ENCODE data around the gene VWA1.
"Not testable (repeated sequence)": the region's sequence is repeated elsewhere in the genome, so short reads cannot be mapped to it uniquely, and the experiment has no call there.

VWA1 gene

DNA sequence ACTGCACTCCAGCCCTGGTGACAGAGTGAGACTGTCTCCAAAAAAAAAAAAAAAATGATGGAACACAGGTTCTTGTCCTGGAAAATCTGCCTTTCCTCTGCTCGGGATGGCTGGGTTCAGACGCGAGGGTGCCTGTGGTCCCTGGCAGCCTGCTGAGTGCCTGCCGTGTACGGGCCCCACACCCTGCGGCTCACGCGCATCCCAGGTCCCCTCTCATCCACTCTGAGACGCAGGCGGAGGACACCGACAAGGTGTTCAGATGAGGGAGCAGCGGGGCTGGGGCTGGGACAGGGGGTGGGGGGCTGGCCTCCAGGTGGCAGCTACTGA is 10.1 kb upstream of the VWA1 start:
- no peak for DNase-seq

DNA sequence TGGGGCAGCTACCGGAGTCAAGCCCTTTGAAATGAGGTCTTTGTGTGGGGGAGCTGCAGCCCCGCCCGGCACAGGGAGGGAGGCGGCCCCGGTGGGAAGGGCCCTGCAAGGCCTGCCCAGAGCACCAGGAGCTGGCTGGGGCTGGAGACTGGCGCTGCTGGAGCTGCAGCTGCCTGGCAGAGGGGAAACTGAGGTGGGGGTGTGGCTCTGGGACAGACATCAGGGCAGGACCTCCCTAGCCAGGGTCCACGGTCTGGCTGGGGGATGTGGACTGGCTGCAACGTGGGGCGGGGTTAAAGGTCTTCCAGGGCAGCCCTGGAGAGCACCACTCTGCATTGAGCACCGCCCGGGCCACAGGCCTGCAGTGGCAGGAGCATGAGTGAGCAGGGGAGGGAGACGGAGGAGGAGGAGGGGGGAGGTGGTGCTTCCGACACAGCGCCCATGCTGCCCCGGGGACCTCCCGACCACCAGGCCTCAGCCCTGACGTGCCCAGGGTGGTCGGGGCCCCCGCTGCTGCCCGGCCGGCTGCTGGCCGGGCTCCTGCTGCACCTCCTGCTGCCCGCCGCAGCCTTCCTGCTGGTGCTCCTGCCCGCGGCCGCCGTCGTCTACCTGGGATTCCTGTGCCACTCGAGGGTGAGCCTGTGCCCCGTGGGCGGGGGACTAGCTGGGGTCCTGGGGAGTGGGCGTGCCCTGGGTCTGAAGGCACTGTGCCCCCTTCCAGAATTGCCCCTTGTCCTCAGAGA is 9.6 kb upstream of the VWA1 start:
- no peak for DNase-seq

DNA sequence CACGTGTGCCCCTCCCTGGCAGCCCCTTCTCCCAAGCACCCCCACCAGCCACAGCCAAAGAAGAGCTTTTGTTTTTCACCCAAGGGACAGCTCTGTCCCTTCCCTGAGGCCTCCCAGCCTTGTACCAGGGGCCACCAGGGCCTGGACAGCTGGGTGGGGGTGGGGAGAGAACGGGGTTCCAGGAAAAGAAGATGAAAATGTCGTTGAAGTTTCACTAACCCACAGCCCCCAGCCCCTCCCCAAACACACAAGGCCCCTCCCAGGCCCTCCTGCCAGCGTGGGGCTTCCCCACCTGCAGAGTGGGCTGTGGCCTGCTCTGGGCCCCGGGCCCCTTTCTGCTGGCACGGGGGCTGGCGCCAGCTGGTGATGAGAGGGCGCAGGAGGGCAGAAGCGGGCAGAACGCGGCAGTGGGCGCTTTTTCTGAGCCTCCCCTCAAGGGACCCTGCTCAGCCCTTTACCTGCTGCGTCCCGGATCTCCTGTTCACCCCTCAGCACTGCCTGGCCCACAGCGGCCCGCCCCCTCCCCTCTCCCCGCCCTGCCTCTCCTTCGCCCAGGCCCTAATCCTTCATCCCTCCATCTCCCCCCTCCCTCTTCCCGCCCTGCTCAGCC is 8.9 kb upstream of the VWA1 start:
- no peak for DNase-seq

DNA sequence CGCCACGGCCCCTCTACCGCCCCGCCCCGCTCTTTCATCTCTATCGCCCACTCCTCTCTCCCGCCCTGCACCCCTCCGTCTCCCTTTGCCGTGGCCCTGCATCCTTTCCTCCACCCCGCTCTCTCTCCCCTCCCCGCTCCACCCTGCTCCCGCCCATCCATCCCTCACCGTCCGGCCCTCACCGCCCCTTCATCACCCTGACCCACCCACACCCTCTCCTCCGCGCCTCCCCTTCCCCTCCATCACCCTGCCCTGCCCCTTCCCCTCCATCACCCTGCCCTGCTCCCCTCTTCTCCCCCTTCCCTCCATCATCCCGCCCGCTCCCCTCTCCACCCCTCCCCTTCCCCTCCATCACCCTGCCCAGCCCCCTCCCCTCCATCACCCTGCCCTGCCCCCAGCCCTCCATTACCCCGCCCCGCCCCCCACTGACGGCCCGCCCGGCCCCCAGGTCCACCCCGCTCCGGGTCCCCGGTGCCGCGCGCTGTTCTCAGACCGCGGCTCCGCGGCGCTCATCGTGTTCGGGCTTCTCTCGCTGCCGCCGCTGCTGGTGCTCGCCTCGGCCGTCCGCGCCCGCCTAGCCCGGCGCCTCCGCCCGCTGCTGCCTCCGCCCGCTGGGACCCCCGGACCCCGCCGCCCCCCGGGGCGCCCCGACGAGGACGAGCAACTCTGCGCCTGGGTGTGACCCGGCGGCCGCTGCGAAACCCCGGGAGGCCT is 8.2 kb upstream of the VWA1 start:
- DNase-seq = no peak

DNA sequence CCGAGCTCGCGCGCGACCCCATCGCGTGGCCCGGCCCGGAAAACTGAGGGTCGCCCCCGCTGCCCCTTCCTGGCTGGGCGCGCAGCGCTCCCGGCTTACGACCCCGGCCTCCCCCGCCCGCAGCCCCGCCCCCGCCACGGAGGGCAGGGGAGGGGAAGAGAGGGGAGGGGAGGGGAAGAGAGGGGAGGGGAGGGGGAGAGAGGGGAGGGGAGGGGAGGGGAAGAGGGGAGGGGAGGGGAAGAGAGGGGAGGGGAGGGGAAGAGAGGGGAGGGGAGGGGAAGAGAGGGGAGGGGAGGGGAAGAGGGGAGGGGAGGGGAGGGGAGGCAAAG is 7.7 kb upstream of the VWA1 start:
- DNase-seq = no peak

DNA sequence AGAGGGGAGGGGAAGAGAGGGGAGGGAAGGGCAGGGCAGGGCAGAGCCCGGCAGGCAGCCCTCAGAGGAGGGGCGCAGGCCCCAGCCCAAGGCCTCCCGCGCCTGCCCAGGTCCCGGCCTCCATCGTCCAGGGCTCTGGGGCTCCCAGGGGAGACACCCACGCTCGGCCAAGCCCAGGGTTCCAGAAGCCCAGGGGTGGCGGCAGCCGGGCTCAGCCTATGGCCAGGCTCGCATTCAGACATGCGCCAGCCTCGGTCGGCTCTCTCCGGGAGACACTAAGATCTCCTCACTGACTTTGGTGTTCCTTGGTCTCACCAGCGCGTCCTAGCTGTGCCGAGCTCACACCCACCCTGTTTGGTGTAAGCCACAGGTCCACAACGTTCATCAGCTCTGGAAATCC is 7.3 kb upstream of the VWA1 start:
- DNase-seq = no peak

DNA sequence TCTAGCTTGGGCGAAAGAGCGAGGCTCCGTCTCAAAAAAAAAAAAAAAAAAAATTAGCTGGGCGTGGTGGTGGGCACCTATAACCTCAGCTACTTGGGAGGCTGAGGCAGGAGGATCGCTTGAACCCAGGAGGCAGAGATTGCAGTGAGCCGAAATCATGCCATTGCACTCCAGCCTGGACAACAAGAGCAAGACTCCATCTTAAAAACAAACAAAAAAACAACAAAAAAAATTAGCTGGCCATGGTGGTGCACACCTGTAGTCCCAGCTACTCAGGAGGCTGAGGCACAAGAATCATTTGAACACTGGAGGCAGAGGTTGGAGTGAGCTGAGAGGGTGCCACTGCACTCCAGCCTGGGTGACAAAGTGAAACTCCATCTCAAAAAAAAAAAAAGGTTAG is 6.5 kb upstream of the VWA1 start:
- not testable (repeated sequence) for DNase-seq

DNA sequence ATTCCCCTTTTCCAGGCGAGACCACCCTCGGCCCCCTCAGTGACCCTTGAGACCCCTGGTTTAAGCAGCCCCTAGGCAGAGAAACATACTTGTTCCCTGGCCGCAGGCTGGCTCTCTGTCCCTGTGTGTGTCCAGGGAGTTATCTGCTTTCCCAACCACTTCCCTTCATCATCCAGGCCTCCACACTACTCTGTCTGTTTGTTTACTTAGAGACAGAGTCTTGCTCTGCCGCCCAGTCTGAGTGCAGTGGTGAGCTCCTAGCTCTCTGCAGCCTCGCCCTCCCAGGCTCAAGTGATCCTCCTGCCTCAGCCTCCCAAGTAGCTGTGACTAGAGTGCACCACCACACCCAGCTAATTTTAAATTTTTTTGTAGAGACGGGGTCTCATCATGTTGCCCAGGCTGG is 5.8 kb upstream of the VWA1 start:
- DNase-seq = no peak

DNA sequence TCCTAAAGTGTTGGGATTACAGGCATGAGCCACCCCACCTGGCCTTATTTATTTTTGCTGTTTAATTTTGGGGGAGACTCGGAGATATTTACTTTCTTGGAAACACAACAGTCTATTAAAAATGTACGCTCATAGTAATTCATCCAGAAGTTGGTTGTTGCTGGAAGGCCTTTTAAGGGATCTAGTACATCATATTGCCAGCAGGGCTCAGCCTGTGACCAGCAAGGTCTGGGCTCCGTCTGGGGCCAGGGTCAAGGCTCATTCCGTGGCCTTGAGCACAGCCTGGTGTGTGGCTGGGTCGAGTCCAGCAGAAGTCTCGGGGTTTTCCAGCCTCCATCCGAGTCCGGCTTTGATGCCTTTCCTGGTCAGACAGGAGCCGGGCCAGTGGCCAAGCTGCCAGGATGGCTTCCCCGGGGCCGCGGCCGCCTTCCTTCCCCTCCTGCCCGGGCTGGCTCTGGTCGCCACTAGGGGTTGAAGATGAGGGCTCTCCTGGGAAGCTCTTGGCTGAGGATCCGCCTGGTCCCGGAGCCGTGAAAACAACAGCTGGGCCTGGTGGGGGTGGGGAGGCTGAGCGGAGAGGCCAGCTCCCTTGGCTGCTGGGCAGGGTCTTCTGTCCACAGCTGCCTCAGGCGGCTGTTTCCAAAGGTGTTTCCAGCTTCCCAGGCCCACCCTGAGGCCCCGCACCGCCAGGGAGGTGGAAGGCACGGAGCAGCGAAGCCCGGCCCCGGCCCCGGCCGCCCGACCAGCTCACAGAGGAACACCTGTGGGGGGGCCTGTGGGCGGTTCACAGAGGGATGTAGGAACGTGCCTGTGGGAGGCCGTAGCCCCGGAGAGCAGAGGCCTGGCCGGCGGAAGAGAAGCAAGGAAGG is 5.1 kb upstream of the VWA1 start:
- DNase-seq = no peak

DNA sequence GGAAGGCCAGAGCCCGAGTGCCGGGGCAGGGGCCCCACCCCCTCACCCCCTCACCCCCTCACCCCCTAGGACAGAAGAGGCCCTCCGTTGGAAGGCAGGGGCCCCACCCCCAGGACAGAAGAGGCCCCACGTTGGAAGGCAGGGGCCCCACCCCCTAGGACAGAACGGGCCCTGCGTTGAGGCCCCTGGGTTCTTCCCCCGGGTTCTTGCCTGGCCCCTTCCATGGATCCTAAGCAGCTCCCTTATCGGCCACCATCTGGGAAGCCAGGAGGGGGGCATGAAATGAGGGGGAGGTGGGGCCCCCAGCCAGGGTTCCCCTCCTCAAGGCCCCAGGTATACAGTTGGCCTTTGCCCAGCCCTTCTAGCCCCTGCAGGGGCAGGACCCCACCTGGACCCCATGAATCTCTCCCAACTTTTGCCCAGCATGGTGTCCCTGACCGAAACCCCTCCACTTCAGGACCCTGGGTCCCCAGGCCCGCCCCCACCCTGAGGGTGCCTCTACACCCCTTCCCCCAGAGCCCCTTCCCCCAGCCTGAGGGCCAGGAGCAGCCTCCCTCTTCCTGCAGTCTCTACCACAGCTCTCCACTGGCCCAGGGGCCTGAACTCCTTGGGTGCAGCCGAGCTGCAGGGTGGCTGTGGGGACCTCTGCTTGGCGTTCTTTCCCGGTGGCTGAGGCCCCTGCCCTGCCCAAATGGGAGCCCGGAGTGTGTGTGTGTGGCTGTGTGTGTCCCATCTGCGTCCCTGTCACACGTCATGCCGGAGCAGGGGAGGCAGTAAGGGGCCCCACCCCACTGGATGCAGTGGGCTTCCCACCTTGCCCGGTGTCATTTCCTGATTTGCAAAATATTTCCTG is 4.3 kb upstream of the VWA1 start:
- DNase-seq = no peak

DNA sequence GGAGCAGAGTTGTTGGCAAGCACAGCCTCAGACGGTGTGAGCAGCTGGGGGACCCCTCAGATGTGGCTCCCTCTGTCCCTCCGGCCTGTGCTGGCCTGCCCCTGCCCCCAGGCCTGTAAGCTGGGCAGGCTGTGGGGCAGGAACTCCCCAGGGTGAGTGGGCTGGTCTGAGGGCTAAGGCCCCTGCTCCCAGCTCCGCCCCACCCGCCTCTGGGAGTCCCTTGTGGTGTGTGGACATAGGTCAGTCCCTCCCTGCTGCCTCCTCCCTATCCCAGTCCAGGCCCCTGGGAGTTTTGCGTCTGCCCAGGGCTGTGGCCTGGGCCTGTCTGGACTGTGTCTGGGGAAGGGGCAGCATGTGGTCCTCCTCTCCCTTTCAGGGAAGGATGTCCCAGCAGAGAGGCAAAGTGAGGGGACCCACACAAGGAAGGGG is 3.6 kb upstream of the VWA1 start:
- DNase-seq = no peak

DNA sequence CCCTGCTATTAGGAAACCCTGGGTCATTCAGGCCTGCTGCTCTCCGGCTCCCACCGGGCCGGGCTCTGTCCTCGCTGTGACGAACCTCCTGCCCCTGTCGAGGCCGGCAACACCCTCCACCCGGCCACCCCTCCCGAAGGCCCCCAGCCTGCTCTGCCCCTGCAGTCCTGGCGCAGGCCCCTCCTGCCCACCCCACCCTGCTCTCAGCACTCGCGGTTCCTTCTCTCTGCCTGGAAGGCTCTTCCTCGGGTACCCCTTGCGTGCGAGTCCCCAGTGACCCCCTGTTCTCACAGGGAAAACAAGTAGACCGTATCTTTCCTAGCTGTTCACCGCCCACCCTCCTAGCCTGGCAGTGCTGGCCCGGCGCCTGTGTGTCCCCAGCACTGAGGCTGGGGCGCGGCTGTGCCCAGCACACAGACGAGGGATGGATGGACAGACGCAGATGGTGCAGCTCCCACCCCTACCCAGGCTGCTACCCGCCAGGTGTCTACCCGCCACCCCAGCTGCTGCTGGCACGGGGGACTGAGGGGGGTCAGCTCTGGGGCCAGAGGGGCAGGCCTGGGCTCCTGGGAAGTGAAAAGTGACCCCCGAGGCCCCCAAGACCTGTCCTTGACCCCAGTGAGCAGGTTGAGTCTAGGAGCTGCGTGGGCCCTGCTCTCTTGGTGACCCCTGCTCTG is 3.1 kb upstream of the VWA1 start:
- DNase-seq = no peak

DNA sequence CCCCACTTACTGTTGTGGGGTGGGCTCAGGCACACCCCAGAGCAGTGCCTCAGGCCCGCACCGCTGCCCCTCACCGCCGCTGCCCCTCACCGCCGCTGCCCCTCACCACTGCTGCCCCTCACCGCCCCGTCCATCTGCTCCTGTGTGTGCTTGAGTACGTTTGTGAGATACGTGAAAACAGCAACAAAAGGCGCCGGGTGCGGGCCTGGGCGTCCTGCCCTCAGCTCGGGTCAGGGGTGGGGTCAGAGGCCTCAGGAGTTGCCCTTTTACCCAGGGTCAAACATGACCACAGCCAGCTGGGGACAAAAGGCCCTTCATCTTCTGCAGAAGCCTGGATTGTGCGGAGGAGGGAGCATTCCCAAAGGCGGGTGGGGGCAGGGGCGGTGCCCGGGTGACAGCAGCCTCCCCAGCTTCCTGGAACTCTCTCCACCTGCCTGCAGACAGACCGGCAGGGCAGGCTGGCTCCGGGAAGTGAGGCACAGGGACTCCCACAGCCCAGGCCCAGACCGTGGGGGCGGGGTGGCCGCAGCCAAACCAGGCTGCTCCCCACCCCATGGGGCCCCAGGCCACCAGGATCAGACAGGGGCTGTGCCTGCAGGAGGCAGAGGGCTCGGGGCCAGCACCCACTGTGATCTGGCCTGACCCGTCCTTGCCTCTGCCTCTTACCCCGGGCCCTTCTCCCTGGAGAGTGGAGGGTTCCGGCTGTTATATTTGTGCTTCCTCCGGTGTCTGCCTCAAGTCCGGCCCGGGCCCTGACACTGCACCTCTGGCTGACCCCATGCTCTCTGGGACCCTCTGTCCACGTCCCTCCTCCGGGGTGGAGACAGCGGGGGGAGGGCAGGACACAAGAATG is 2.3 kb upstream of the VWA1 start:
- no peak for DNase-seq

DNA sequence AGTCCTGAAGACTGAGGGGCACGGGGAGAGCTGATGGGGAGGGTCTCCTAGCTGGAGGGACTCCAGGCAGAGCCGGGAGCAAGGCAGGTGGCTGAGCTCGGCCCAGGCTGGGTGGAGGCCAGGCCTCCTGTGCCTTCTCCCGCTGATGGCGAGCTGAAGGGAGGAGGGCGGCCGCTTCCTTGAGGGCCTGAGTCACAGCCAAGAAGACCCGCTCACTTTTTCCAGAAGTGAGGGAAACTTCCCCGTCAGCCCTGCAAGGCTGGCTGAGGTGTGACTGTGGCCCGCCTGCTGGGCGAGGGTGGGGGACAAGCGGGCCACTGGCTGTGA is 1.7 kb upstream of the VWA1 start:
- DNase-seq = no peak

DNA sequence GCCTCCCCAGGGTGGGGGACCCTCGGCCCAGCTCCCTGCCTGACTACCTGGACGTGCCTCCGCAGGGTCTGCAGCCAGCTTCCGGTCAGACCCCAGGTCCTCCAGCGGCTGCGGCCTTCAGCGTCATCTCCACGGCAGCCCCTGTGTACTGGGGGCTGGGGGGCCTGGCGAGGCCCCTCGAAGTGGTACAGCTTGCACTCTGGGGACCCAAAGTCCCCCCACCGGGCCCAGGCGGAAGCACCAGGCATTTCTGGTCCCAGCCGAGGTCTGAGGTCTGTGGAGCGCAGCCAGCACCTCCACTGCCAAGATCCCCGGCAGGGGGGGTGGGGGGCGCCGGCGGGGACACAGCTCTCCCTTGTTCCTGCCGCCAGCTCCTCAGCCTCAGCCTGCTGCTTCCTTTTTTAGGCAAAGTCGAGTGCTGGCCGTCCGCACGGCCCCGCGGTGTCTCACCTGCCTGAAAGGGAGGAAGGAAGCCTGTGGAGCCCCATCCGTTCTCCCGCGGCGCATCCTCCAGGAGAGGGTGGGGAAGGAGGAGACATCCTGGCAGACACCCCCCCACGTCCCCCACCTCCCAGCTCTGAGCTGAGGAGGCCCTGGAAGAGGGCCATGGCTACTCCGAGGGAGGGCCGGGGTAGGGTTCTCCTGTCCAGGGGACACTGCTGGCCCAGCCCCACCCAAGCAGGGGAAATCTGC is 1.2 kb upstream of the VWA1 start:
- no peak for DNase-seq

DNA sequence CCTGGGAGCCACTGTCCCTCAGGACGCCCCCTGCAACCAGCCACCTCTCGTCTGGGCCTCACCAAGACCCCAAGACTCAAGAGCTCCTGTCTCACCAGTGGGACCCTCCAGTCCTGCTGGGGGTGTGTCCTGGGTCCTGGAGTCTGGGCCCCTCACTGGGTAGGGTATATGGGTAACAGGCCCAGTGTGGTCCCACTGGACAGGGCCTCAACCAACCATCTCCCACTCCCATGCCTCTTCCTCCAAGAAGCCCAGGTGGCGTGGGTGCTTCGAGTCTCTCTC is 725 bp upstream of the VWA1 start:
- no peak for DNase-seq

DNA sequence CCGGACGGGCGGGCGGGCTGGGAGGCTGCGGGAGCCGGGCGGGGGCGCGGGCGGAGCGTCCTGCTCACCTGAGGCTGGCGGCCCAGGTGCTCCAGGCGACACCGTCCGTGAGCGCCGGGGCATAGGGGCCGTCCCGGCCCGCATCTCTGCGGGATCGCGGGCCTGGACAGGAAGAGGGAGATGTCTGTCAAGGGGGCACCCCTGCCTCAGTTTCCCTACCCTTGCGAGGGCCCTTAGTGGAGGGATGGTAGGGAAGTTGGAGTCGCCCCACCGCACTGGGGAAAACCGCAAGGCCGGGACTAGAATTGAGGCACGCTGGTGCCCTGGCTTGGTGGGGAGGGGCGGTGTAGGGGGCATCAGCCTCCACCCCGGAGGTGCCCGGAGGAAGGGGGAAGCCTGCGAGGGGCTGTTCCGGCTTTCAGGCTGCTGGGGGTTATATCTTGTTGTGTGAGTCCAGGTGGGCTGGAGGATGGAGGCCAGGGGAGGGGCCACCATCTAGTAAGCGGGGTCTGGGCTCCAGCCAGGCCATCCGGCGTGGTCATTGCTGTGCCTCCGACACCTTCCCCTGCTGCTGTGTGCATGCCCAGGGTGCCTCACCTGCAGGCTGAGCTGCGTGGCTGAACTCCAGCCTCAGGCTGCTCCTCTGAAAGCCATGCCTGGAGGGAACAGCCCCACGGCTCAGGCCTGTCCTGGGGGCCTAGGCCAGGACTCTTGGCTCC is 580 bp downstream of the VWA1 start:
- no peak for DNase-seq

DNA sequence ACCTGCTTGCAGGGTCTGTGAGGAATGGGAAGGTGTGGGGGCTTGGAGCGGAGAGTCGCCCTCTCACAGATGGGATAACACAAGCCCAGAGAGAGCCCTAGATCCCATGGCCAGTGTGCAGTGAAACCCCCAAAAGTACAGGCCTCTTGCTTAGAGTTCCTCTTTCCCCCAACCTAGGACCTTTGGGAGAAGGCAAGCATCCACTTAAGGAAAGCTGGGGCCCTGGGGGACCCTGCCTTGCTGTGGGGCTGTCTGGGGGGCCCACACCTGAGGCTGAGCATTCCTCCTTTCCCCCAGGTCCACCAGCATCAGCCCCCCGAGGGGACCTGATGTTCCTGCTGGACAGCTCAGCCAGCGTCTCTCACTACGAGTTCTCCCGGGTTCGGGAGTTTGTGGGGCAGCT is 1.1 kb downstream of the VWA1 start:
- no peak for DNase-seq

DNA sequence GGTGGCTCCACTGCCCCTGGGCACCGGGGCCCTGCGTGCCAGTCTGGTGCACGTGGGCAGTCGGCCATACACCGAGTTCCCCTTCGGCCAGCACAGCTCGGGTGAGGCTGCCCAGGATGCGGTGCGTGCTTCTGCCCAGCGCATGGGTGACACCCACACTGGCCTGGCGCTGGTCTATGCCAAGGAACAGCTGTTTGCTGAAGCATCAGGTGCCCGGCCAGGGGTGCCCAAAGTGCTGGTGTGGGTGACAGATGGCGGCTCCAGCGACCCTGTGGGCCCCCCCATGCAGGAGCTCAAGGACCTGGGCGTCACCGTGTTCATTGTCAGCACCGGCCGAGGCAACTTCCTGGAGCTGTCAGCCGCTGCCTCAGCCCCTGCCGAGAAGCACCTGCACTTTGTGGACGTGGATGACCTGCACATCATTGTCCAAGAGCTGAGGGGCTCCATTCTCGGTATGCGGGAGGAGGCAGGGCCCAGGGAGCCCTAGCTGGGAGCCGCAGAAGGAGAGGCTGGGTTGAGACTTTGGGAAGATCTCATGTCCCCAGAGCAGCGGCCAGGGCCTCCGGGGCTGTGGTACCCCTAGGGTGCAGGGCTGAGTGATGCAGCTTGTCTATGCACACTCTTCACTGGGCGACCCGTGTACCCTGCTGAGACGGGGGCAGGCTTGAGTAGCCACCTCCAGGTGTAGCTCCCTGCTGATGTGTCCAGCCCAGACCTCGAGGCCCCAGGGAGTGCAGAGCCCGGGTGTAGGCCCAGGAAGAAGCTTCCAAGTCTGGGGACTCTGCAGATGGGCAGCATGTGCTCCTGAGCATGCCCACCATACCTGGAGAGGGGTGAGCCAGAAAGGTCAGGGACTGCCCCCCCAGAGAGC is 1.8 kb downstream of the VWA1 start:
- no peak for DNase-seq
